Mesodermal cell (in vitro differentiated cells): ENCODE data around the gene LATS2.
A peak's percentile ranks its signal among the peaks of the same experiment; 100 is the strongest.

Experiments used
- H3K27ac ChIP-seq: 2 replicates; pipeline ENCODE4 v1.7.0; 2013; ENCODE audit warnings: mild to moderate bottlenecking, low read depth, low read length, moderate library complexity; ENCODE audit not compliant: severe bottlenecking
- H3K36me3 ChIP-seq: 2 replicates; pipeline ENCODE4 v1.7.1; 2013; ENCODE audit warnings: mild to moderate bottlenecking, low read length, moderate library complexity; ENCODE audit not compliant: control insufficient read depth, insufficient read depth
- H3K4me1 ChIP-seq: one replicate; pipeline ENCODE4 v1.7.1; 2013; ENCODE audit warnings: mild to moderate bottlenecking, low read length; ENCODE audit not compliant: insufficient read depth, control insufficient read depth, poor library complexity, severe bottlenecking
- H3K4me3 ChIP-seq: 2 replicates; pipeline ENCODE4 v1.7.0; 2013; ENCODE audit warnings: low read length, control low read depth, mild to moderate bottlenecking; ENCODE audit not compliant: insufficient read depth, poor library complexity, severe bottlenecking; ENCODE audit errors: extremely low read depth
- H3K9me3 ChIP-seq: 2 replicates; pipeline ENCODE4 v1.7.1; 2013; ENCODE audit warnings: mild to moderate bottlenecking, low read length, moderate library complexity; ENCODE audit not compliant: control insufficient read depth
- WGBS, 2 experiments: methylation state at CpG; one replicate each; pipeline ENCODE4 v1.1.5; 2013; ENCODE audit warnings: missing lambda C conversion rate in 2 of 2; ENCODE audit not compliant: insufficient coverage in 2 of 2; 5-methylcytosine and 5-hydroxymethylcytosine counted together

LATS2 gene

GRCh38 chr13:21033212-21033840 lies 28.1 kb downstream of the LATS2 start:
- H3K27ac ChIP-seq = no peak overlapping the region
- peaks cover 26% of the 10 kb centered on the region for H3K36me3 ChIP-seq
- no peak overlapping the region for H3K4me3 ChIP-seq
- no peaks in the 10 kb centered on the region for H3K9me3 ChIP-seq
- 84% methylated on average over 7 to 8 of the region's 8 CpGs for WGBS, 2 experiments
- peaks cover 27% of the 10 kb centered on the region for H3K4me1 ChIP-seq

GRCh38 chr13:21032656-21033055 lies 28.7 kb downstream of the LATS2 start:
- Histone ChIP-seq H3K9me3 (no peaks in the 10 kb centered on the region), H3K4me1 (peaks cover 27% of the 10 kb centered on the region), H3K36me3 (peaks cover 24% of the 10 kb centered on the region), H3K27ac (no peak overlapping the region), H3K4me3 (no peak overlapping the region)
- WGBS, 2 experiments = 94 to 98% methylated on average over 9 of the region's 10 CpGs

GRCh38 chr13:21031594-21032275 lies 29.7 kb downstream of the LATS2 start:
- H3K36me3 ChIP-seq = peaks cover 25% of the 10 kb centered on the region
- no peaks in the 10 kb centered on the region for H3K9me3 ChIP-seq
- H3K27ac ChIP-seq = no peak overlapping the region
- no peak overlapping the region for H3K4me3 ChIP-seq
- H3K4me1 ChIP-seq = peaks cover 27% of the 10 kb centered on the region
- 89 to 99% methylated on average over 5 to 7 of the region's 8 CpGs for WGBS, 2 experiments

DNA sequence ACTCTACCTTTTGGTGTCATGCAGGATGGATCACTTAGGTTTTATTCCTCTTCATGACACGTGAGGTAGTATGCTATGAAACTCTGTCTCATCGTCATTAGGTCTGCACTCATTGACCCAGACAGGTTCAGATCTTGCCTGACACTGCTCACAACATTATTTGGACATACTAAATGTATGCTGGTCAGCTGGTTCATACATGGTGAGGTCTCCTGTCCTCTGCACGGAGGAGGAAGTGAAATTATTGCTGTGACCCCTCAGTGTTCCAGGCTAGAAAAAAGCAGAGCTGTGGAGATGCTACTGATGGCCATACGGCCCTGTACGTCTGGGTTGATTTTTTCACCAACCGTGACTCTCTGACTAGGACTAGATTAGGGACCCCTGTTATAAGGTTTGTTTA lies 35.8 kb downstream of the LATS2 start:
- 81 to 84% methylated on average over 4 to 6 of the region's 6 CpGs for WGBS, 2 experiments
- Histone ChIP-seq H3K36me3 (peaks cover 32% of the 10 kb centered on the region), H3K4me3 (no peak overlapping the region), H3K9me3 (no peaks in the 10 kb centered on the region), H3K27ac (no peak overlapping the region), H3K4me1 (no peaks in the 10 kb centered on the region)

DNA sequence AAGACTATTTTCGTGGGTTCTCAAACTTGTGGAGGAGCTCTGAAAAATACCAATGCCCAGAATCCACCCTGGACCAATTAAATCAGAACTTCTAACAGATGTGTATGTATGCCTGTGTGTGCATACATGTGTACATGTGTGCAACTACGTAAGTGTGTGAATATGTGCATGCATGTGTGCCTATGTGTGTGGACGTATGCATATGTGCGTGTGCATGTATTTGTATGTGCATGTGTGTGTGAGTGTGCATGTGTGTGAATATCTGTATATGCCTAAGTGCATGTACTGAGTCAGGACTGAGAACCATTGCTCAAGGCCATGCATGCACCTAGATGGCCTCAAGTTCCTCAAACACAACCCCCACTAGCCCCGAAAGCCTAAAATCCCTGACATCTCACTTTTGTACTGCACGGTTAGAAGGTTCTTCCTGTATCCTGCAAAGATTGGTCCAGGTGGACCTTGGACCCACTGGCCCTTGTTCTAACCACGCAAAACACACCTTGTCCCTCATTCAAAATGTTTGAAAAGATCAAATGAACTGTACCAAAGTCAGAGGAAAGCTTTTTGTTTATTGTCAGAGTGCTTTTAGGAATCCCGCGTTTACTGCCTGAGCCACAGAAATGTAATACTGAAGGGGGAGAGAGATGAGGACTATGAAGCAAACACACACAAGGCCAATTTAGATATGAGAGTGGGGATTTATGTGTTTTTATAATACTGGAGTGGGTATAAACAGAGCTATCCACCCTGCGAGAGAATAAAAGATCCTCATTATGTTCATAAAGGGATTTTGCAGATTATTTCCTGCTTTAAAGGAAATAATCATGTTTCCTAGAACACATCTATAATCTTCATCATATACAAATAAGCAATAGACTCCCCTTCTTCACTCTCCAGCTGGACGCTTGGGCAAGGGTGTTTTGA lies 39.1 kb downstream of the LATS2 start:
- peaks cover 40% of the 10 kb centered on the region for H3K36me3 ChIP-seq
- H3K27ac ChIP-seq = no peak overlapping the region
- H3K4me1 ChIP-seq = no peaks in the 10 kb centered on the region
- no peak overlapping the region for H3K4me3 ChIP-seq
- no peaks in the 10 kb centered on the region for H3K9me3 ChIP-seq
- WGBS, 2 experiments = 92 to 95% methylated on average over 6 to 7 of the region's 11 CpGs

DNA sequence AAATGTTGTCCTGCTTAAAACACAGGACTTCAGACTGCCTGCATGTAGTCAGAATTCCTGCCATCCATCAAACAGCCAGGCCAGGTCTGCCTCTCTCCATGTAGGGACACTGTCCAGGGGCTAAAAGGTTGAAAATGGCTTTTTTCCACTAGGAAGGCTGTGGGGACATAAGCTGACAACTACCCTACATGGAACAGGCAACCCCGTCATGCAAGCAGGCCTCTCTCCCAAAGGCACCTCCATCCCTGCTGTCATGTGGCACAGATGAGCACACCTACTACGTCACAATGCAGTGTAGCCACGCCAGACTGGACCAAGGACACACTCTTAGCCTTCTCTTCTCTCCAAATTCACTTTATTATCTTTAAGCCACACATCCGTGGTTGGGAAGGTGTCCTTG lies 40.8 kb downstream of the LATS2 start:
- no peak overlapping the region for H3K4me3 ChIP-seq
- H3K4me1 ChIP-seq = no peaks in the 10 kb centered on the region
- H3K9me3 ChIP-seq = no peaks in the 10 kb centered on the region
- 85 to 96% methylated on average over 3 to 4 of the region's 4 CpGs for WGBS, 2 experiments
- H3K27ac ChIP-seq = peak overlapping the region; percentile 10
- H3K36me3 ChIP-seq = peaks cover 37% of the 10 kb centered on the region

DNA sequence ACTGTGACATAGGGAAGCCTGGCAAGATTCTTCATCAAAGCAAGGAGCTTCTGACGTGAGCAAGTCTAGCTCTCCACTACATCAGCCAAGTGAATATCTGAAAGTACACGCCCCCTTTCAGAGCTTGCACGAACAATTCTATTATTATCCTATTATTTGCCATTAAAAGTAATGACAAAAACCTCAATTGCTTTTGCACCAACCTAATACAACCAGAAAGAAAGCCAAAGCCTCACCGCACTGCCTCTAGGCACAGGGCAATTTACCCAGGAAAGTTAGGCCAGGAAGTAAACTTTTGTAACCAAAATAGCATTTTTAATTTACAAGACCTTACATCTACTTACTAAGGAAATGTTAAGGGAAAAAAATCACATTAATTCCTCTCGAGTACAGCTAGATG lies 41.2 kb downstream of the LATS2 start:
- H3K9me3 ChIP-seq = no peaks in the 10 kb centered on the region
- WGBS, 2 experiments = 65 to 100% methylated on average over 1 to 3 of the region's 5 CpGs
- H3K36me3 ChIP-seq = peaks cover 35% of the 10 kb centered on the region
- no peak overlapping the region for H3K4me3 ChIP-seq
- peaks cover under 1% of the 10 kb centered on the region for H3K4me1 ChIP-seq
- peak overlapping the region; percentile 10 for H3K27ac ChIP-seq

DNA sequence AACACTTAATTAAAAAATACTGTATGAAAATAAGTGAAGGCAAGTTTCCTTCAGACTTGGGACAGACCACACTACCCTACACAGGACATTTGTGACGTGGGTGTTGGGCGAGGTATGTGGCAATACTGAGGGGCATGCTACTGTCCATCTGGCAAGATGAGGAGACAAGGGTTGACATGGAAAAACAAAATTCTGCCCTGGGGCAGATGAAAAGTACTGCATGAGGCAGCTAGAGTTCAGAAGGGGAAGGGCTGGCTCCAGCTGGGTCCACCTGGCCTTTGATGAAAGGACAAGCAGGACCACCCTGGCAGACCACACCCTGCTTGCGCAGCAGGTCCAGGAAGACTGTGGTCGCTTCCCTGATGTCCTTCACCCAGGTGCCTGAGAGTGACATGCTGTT lies 43.2 kb downstream of the LATS2 start:
- no peaks in the 10 kb centered on the region for H3K9me3 ChIP-seq
- peaks cover 5% of the 10 kb centered on the region for H3K4me1 ChIP-seq
- peaks cover 32% of the 10 kb centered on the region for H3K36me3 ChIP-seq
- H3K27ac ChIP-seq = no peak overlapping the region
- WGBS, 2 experiments = 97 to 100% methylated on average over 2 of the region's 4 CpGs
- H3K4me3 ChIP-seq = no peak overlapping the region

DNA sequence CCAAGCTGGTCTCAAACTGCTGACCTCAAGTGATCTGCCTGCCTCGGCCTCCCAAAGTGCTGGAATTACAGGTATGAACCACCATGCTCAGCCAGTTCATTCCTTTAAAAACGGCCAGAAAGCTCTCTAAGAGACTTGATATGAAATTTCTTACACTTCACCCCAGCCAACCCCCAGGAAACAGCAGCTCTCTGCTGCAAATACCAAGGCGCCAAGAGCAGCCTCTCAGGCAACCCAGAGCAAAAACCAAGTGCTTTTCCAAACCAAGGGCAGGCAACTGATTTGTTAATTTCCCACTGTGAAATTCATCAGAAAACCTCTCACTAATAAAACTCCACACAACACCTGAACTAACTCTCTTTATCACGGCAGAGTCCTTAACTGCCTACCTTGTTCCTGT lies 44.9 kb downstream of the LATS2 start:
- Histone ChIP-seq H3K4me1 (peaks cover 16% of the 10 kb centered on the region), H3K9me3 (no peaks in the 10 kb centered on the region), H3K36me3 (peaks cover 32% of the 10 kb centered on the region), H3K4me3 (no peak overlapping the region), H3K27ac (no peak overlapping the region)
- 92 to 100% methylated on average over 4 of the region's 4 CpGs for WGBS, 2 experiments

DNA sequence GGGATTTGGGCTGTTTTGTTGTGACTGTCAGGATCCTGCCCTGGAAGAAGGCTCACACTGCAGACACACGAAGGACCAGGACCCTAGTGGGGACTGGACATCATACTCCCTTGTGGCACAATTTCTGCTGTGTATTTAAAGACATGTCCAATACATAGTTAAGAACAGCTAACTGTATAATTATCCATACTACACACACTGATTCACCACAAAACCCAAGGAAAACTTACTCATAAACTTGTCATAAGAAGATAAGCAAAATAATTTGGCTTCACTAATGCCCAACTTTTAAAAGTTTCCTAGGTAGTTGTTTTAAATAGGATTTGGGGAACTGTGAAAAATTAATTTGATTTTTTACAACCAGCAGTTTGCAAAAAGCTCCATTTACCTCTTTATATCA lies 46.1 kb downstream of the LATS2 start:
- H3K4me1 ChIP-seq = peaks cover 19% of the 10 kb centered on the region
- H3K9me3 ChIP-seq = no peaks in the 10 kb centered on the region
- H3K27ac ChIP-seq = no peak overlapping the region
- H3K4me3 ChIP-seq = no peak overlapping the region
- peaks cover 27% of the 10 kb centered on the region for H3K36me3 ChIP-seq
- WGBS, 2 experiments = no CpG with 5 or more reads among the region's 1 CpG
